SJSA1 (cell line): ENCODE data around the gene FSCN2. TPM values are rescaled to one million over a fixed set of nuclear protein-coding genes. Genes with fewer than 3 reads are reported as not detected.

Source experiments
- DNase-seq, 2 experiments: peaks; one replicate each; pipeline ENCODE4 v3.0.0-alpha.2; 2015 to 2020; ENCODE audit warnings: low spot score in 2 of 2, low read depth in 1 of 2
- H3K27ac ChIP-seq: fragments of 250-450 bp; sonication (Bioruptor Pico); 2 replicates; pipeline ENCODE4 v1.5.1; 2020; ENCODE audit warnings: mild to moderate bottlenecking, moderate library complexity
- H3K27me3 ChIP-seq: fragments of 250-450 bp; sonication (Bioruptor Pico); replicated peaks from 2 replicates; pipeline ENCODE4 v1.5.1; 2020; ENCODE audit warnings: mild to moderate bottlenecking, moderate library complexity
- H3K36me3 ChIP-seq: fragments of 250-450 bp; sonication (Bioruptor Pico); 2 replicates; pipeline ENCODE4 v1.5.1; 2020; ENCODE audit warnings: mild to moderate bottlenecking
- H3K4me1 ChIP-seq: fragments of 250-450 bp; sonication (Bioruptor Pico); replicated peaks from 2 replicates; pipeline ENCODE4 v1.6.1; 2021; ENCODE audit warnings: mild to moderate bottlenecking
- H3K4me3 ChIP-seq: fragments of 250-450 bp; sonication (Bioruptor Pico); 2 replicates; pipeline ENCODE4 v1.5.1; 2020; ENCODE audit warnings: mild to moderate bottlenecking
- H3K9me3 ChIP-seq: fragments of 250-450 bp; sonication (Bioruptor Pico); replicated peaks from 2 replicates; pipeline ENCODE4 v1.5.1; 2020; ENCODE audit warnings: mild to moderate bottlenecking
- total RNA-seq: library from RNA; depleted of rRNA; stranded (reverse); fragments of >200 nt; shearing (Covaris generic); gene quantifications from 2 replicates; pipeline ENCODE4 v1.2.3, GENCODE V29; 2014

FSCN2 gene
- total RNA-seq, 1 experiment from 2014 or later: 0.61 TPM

DNA sequence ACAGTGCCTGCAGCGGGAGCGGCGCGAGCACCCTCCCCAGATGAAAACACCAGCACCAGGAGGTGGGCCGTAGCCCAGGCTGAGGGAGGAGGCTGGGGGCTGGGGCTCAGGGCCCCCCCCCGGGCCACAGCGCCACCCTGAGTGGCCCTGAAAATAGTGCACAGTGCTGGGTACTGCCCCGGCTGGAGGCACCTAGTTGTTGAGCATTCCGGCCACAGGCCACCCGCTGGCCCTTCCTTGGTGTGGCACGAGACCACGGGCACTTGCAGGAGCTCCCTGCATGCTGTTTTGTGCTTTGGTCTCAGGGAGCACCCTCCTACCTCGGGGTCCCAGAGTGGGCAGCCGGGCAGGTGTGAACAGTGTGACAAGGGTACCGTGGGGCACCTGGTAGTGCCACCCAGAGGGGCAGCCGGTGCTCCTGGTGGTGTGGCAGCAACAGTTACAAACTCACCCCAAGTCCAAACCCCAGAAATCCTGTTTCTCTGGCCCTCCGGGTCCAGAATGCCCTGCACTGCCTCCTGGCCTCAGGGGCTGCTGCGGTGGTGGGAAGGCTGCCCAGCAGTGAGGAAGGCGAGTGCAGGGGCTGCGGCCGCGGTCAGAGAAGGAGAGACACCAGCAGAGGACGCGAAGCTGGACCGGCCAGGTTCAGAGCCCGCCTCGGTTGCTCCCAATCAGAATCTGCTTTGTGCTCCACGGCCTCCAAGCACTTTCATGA is 11.9 kb downstream of the FSCN2 start:
- Histone ChIP-seq H3K4me3 (no peak overlapping the region), H3K36me3 (peaks cover 72% of the 10 kb centered on the region), H3K27ac (no peak overlapping the region), H3K4me1 (peaks cover 8% of the 10 kb centered on the region; the same call in 1 of the 2 replicates), H3K27me3 (no peaks in the 10 kb centered on the region), H3K9me3 (0 out of 2 replicates have a peak, but pooled peaks cover 3% of the 10 kb centered on the region)
- no peak for DNase-seq

DNA sequence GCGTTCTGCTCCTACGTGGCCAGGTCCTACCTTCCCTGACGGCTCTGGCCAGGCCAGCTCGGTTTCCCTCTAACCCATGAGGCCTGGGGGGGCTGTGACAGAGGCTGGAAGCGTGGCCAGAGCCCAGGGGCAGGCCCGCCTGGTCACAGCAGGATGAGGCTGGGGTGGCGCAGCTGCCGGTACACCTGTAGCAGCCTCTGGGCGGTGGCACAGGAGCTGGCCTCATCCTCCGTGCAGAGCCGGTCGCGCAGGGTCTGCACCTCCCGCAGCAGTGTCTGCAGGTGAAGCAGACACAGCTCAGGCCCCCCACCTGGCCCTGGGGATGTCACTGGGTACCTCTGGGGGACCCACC is 12.5 kb downstream of the FSCN2 start:
- no peak for DNase-seq
- Histone ChIP-seq H3K9me3 (0 out of 2 replicates have a peak, but pooled peaks cover 3% of the 10 kb centered on the region), H3K27ac (no peak overlapping the region), H3K4me3 (no peak overlapping the region), H3K27me3 (no peaks in the 10 kb centered on the region), H3K4me1 (peaks cover 8% of the 10 kb centered on the region; the same call in 1 of the 2 replicates), H3K36me3 (peaks cover 77% of the 10 kb centered on the region)

DNA sequence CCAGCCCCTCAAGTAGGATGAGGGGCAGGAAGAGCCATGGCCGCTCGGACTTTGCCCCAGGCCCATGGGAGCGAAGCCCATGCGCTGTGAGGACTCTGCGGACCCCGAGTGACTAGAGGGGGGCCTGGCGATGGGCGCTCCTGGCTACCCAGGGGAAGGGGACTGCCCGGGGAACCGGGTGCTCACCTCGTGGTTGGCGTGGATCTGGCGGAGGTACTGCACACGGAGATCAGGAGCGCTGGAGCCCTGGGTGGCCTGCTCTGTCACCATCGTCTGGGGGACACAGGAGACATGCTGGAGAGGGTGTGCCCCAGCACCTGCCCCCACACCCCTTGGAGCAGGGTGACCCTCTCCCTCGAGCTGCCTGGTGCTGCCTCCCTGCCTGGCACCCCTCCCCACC is 12.9 kb downstream of the FSCN2 start:
- DNase-seq: no peak
- peaks cover 82% of the 10 kb centered on the region for H3K36me3 ChIP-seq

DNA sequence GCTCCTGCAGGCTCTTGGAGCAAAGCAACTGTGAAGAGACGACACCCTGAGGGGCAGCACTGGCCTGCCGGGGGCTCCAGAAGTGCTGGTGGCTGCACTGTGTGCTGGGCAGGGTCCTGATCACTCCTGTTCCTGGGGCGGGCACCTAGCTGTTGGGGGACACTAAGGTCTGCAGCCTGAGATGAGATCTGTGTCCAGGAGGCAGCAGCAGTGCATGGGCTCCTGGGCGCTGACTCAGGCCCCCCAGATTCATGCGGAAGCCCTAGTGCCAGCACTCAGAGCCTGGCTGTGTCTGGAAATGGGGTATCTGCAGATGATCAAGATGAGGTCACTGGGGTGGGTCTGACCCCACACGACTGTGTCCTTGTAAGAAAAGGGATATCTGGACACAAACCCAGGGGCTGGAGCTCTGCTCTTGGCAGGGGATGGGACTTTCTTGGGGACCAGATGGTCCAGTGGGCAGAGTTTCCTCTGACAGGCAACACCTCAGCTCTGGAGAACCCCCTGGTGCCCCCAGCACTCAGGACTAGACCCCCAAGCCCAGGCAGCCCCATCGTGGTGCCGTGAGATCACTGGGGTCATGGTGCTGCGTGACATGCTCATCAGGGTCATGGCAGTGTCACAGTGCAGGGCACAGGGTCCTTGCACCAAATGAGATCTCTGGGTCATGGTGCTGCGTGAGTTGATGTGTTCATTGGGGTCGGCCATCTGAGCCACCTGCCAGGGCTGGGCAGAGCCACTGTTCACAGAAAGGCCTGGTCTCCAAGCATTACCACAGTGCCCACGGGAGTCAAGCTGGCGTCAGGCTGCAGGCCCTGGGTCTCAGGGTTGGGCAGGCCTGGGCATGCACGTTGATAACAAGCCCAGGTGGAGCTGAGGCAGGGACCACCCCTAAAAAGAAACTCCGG is 14.5 kb downstream of the FSCN2 start:
- H3K36me3 ChIP-seq: peaks cover 95% of the 10 kb centered on the region
- H3K9me3 ChIP-seq: 0 out of 2 replicates have a peak, but pooled peaks cover 3% of the 10 kb centered on the region
- no peak overlapping the region for H3K4me3 ChIP-seq
- no peak for DNase-seq
- H3K27ac ChIP-seq: no peak overlapping the region
- peaks cover 8% of the 10 kb centered on the region; the same call in 1 of the 2 replicates for H3K4me1 ChIP-seq
- no peaks in the 10 kb centered on the region for H3K27me3 ChIP-seq

More for the DNA sequence above, 12.9 kb downstream of the FSCN2 start:
- H3K27me3 ChIP-seq: no peaks in the 10 kb centered on the region
- H3K27ac ChIP-seq: no peak overlapping the region
- H3K9me3 ChIP-seq: 0 out of 2 replicates have a peak, but pooled peaks cover 3% of the 10 kb centered on the region
- H3K4me3 ChIP-seq: no peak overlapping the region
- H3K4me1 ChIP-seq: peaks cover 8% of the 10 kb centered on the region; the same call in 1 of the 2 replicates

DNA sequence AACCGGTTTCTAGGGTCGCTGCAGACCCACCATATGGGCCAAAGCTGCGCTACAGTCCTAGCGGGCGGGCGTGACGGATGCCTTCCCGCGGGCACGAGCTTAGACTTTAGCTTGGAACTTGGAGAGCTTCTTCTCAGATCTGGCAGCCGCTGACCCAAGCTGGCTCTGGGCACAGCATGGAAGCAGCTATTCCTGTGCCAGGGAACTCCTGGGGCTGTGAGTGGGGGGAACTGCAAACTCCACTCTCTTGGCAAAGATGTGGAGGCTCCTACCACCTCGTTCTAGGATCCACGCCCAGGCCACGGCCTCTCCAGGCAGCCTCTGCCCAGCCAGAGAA is 15.1 kb downstream of the FSCN2 start:
- Histone ChIP-seq H3K36me3 (peaks cover 95% of the 10 kb centered on the region), H3K27me3 (no peaks in the 10 kb centered on the region), H3K4me3 (no peak overlapping the region), H3K4me1 (peaks cover 6% of the 10 kb centered on the region; the same call in 1 of the 2 replicates), H3K9me3 (0 out of 2 replicates have a peak, but pooled peaks cover 3% of the 10 kb centered on the region), H3K27ac (no peak overlapping the region)
- no peak for DNase-seq

DNA sequence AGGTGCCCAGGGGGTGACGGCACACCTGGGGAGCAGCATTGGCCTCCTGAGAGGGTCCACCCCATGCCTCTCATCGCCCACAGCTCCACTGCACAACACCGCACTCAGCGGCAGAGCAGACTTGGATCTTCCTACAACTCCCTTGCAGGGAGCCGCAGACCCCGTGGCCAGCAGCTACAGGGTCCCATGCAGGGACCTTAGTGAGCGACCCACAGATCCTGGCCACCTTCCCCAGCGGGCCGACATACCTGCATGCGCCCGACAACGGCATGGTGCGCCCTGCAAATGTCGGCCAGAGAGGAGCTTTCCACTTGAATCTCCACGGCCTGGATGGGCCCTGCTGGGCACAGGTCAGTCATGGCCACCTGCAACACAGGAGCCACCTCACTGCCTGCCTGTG is 15.6 kb downstream of the FSCN2 start:
- Histone ChIP-seq H3K36me3 (peaks cover 94% of the 10 kb centered on the region), H3K4me1 (peaks cover 2% of the 10 kb centered on the region; the same call in 1 of the 2 replicates), H3K27me3 (no peaks in the 10 kb centered on the region), H3K9me3 (0 out of 2 replicates have a peak, but pooled peaks cover 3% of the 10 kb centered on the region), H3K4me3 (no peak overlapping the region), H3K27ac (no peak overlapping the region)
- no peak for DNase-seq

DNA sequence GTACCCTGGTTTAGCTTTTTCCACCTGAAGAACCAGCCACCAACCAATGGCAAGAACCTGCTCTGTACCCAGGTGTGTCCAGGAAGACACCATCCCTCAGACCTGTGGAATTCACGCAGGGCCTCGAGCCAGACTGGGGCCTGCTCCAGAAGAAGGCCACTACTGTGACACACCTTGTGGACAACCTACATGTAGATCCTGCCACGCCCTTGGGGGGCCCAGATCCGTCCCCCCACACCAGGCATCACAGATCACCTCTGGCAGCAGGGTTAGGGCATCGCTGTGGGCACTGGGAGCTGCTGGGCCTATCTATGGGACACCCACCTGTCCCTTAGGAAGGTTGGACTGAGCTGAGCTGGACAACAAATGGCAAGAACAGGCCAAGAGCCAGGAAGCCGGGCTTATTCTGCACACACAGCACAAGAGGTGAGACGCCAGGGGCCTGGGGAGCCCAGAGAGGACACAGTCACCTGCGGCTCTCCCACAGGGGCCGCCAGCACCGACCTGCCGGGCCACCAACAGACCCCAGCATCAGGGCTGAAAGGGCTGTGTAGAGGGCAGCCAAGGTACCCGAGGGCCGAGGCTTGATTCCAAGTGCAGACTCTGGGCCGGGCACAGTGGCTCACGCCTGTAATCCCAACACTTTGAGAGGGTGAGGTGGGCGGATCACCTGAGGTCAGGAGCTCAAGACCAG is 16.3 kb downstream of the FSCN2 start:
- Histone ChIP-seq H3K27me3 (no peaks in the 10 kb centered on the region), H3K4me3 (no peak overlapping the region), H3K4me1 (no peaks in the 10 kb centered on the region), H3K36me3 (peaks cover 94% of the 10 kb centered on the region), H3K9me3 (0 out of 2 replicates have a peak, but pooled peaks cover 3% of the 10 kb centered on the region), H3K27ac (no peak overlapping the region)
- DNase-seq: no peak

DNA sequence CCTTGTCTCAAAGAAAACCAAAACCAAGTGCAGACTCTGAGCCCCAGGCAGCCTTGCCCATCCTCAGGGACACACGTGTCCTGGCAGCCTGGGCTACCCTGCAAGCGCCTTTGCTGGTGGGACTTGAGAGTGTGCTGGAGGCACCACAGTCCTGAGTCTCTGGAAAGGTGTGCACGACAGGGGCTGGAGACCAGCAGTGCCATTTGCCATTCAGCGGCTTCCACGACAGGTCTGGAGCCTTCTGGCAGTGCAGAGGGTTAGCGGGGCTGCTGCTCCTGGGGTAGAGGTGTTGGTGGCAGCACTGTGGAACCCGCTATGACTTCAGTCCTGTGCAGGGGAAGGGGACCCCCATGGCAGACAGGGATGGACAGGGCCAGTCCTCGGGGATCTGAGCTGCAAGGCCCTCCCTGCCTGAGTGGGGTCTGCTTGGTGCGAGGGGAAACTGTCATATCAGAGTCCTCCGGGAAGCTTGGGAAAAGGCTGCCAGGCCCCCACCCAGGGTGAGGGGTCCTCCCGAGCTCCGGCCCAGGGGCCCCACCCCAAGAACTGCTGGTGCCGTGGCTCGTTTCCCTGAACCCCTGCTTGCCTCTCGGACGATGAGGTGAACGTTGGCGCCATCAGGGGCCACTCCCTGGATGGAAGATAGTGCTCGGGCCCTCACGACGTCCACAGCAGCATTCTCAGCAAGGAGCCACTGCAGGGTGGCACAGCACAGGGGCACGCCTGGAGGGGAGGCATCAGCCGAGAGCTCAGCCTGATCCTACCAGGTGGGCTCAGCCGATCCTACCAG is 17.2 kb downstream of the FSCN2 start:
- Histone ChIP-seq H3K27ac (no peak overlapping the region), H3K4me3 (no peak overlapping the region), H3K9me3 (0 out of 2 replicates have a peak, but pooled peaks cover 3% of the 10 kb centered on the region), H3K4me1 (no peaks in the 10 kb centered on the region), H3K27me3 (no peaks in the 10 kb centered on the region), H3K36me3 (peaks cover 94% of the 10 kb centered on the region)
- DNase-seq: no peak

DNA sequence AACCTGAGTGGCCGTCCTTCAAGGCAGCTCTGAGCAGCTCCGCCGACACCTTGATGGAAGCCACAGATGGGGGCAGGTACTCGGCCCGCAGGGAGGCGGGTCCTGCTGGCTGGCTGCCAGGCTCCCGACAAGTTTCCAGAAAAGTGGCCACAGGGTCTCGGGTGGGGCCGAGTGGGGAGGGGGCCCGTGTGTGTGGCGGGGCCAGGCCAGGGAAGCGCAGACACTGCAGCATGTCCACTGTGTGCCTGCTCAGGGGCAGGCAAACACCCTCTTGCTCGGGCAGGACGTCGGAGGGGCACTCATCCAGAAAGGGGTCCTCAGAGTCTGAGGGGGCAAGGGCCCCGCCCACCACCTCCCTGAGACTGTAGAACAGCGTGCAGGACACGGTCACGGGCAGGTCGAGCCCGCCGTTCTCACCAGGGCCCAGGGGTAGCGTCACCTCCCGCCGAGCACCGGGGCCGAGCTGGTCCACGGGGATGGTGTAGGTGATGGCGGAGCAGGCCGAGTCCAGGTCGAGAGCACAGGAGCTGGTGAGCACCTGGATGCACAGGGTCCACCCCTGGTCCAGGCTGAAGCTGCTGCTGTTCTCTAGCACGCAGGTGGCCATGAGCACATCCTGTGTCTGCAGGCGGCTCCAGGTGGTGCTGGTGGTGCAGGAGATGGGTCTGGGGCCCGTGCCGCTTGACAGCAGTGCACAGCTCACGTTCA is 18.9 kb downstream of the FSCN2 start:
- no peaks in the 10 kb centered on the region for H3K27me3 ChIP-seq
- H3K4me1 ChIP-seq: peaks cover 10% of the 10 kb centered on the region
- H3K36me3 ChIP-seq: peaks cover 94% of the 10 kb centered on the region
- no peak overlapping the region for H3K4me3 ChIP-seq
- no peak overlapping the region for H3K27ac ChIP-seq
- no peak for DNase-seq
- 0 out of 2 replicates have a peak, but pooled peaks cover 3% of the 10 kb centered on the region for H3K9me3 ChIP-seq

DNA sequence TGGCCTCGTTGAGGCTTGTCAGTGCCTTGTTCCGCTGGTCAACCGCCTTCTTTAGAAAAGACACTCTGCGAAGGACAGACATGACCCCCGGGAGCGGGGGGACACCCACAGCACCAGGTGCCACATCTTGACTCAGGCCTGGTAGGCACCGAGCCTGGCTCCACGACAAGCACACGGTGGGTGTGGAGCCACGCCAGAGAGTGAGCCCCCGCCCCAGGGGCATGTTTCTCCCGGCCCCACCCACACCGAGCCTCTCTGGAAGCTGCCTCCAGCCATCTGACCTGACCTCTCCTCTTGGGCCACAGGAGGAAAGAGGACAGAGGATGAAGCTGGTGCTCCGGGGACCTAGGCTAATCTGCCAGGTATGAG is 19.4 kb downstream of the FSCN2 start:
- Histone ChIP-seq H3K36me3 (peaks cover 95% of the 10 kb centered on the region), H3K9me3 (peaks cover 6% of the 10 kb centered on the region; the same call in 1 of the 2 replicates), H3K4me1 (peaks cover 11% of the 10 kb centered on the region), H3K4me3 (no peak overlapping the region), H3K27me3 (no peaks in the 10 kb centered on the region), H3K27ac (no peak overlapping the region)
- no peak for DNase-seq

DNA sequence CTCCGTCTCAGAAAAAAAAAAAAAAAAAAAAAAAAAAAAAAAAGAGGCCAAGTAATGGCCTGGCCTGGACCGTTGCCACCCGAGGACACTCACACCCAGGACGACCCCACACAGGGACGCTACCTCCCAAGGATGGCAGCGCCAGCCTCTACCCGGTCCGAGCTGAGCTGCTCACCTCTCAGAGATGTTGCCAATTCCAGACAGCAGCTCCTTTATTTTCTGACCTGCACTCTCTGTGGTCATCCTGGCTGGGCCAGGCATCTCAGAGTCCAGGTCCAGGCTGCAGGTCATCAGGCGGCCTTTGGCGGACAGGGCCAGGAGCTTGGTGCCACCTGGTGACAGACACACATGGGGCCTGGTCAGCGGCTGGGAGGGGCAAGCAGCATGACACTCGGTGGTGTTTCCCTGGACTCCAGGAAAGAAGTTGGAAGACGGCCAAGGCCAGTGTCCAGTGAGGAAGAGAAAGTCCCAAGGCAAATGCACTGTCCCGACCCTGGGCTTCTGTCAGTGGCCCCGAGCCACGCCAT is 20.9 kb downstream of the FSCN2 start:
- Histone ChIP-seq H3K27ac (no peak overlapping the region), H3K36me3 (peaks cover 80% of the 10 kb centered on the region), H3K4me3 (no peak overlapping the region)

DNA sequence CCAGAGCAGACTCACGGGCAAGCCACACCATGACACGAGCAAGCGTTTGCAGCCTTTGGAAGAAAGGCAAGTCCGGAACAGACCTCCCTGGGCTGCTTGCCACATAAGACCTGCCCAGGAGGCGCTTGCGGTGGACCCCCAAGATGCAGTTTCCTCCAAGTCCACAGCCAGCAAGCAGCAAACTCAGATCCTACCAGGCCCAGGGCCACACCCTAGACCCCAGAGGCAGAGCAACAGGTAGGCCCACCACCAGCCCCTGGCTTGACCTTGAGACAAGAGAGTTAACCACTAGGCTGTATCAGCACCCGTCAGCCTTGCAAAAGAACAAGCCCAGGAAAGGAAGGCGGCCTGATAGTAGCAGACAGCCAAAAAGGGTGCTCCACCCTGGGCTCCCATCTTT is 21.6 kb downstream of the FSCN2 start:
- no peak for DNase-seq
- peaks cover 73% of the 10 kb centered on the region for H3K36me3 ChIP-seq

More for the DNA sequence above, 20.9 kb downstream of the FSCN2 start:
- Histone ChIP-seq H3K4me1 (peaks cover 26% of the 10 kb centered on the region), H3K27me3 (no peaks in the 10 kb centered on the region), H3K9me3 (peaks cover 7% of the 10 kb centered on the region; the same call in 1 of the 2 replicates)
- no peak for DNase-seq

More for the DNA sequence above, 21.6 kb downstream of the FSCN2 start:
- peaks cover 27% of the 10 kb centered on the region for H3K4me1 ChIP-seq
- no peak overlapping the region for H3K27ac ChIP-seq
- H3K4me3 ChIP-seq: no peak overlapping the region
- H3K9me3 ChIP-seq: peaks cover 7% of the 10 kb centered on the region; the same call in 1 of the 2 replicates
- no peaks in the 10 kb centered on the region for H3K27me3 ChIP-seq
